ENCODE measurements around the gene DOK3. TPM values are rescaled to one million over a fixed set of nuclear protein-coding genes. Genes with fewer than 3 reads are reported as not detected.

Gene DOK3
- total RNA-seq, 1 donor, result 0.99 TPM

- peak; percentile 1 for TF ChIP-seq CTCF (IDR thresholded peaks at IDR 0.05; ENCODE audit: insufficient read depth, low read length)
- peak overlapping the region; percentile 90 for H3K4me3 ChIP-seq (ENCODE audit: low read depth, low read length)
- peak; percentile 70 for DNase-seq (ENCODE audit: low read depth)
Observed at GRCh38 chr5:177471610-177472356, 37.8 kb downstream of the DOK3 start.

- H3K4me3 ChIP-seq (ENCODE audit: low read depth, low read length), result peak overlapping the region; percentile 90
- peak; percentile 26 for TF ChIP-seq CTCF (IDR thresholded peaks at IDR 0.05; ENCODE audit: insufficient read depth, low read length)
- DNase-seq (ENCODE audit: low read depth), result peak; percentile 63
Observed at GRCh38 chr5:177470759-177471536, 38.7 kb downstream of the DOK3 start.

GRCh38 chr5:177469750-177470525 is 39.7 kb downstream of the DOK3 start:
- H3K4me3 ChIP-seq (ENCODE audit: low read depth, low read length), result peak overlapping the region; percentile 90
- no peak for TF ChIP-seq CTCF (IDR thresholded peaks at IDR 0.05; ENCODE audit: insufficient read depth, low read length)
- no peak for DNase-seq (ENCODE audit: low read depth)

- H3K4me3 ChIP-seq (ENCODE audit: low read depth, low read length), result peak overlapping the region; percentile 32
- TF ChIP-seq CTCF (IDR thresholded peaks at IDR 0.05; ENCODE audit: insufficient read depth, low read length), result no peak
- DNase-seq (ENCODE audit: low read depth), result peak; percentile 81
Observed at GRCh38 chr5:177468685-177469628, 40.7 kb downstream of the DOK3 start.

GRCh38 chr5:177468329-177468684 is 41.3 kb downstream of the DOK3 start:
- no peak for DNase-seq (ENCODE audit: low read depth)
- H3K4me3 ChIP-seq (ENCODE audit: low read depth, low read length), result no peak overlapping the region
- no peak for TF ChIP-seq CTCF (IDR thresholded peaks at IDR 0.05; ENCODE audit: insufficient read depth, low read length)

GRCh38 chr5:177467436-177467835 is 42.2 kb downstream of the DOK3 start:
- no peak overlapping the region for H3K4me3 ChIP-seq (ENCODE audit: low read depth, low read length)
- TF ChIP-seq CTCF (IDR thresholded peaks at IDR 0.05; ENCODE audit: insufficient read depth, low read length), result no peak
- DNase-seq (ENCODE audit: low read depth), result no peak
